H9 (cell line): ENCODE data around the gene PLXNA1. TPM values are rescaled to one million over a fixed set of nuclear protein-coding genes. Genes with fewer than 3 reads are reported as not detected.

ENCODE experiments used
- DNase-seq: peaks from one replicate; pipeline ENCODE4 v3.0.0-alpha.2; 2017
- H2AFZ ChIP-seq: one replicate; pipeline ENCODE4 v1.6.1; 2013; ENCODE audit warnings: mild to moderate bottlenecking, low read length, control low read depth, moderate library complexity
- H2AK5ac ChIP-seq: 2 replicates; pipeline ENCODE4 v1.6.1; 2013; ENCODE audit warnings: low read length, control low read depth, mixed read lengths; ENCODE audit not compliant: insufficient read length
- H2BK120ac ChIP-seq: one replicate; pipeline ENCODE4 v1.6.1; 2013; ENCODE audit warnings: low read depth, mild to moderate bottlenecking, low read length, control low read depth, inconsistent platforms; ENCODE audit not compliant: poor library complexity, severe bottlenecking
- H2BK12ac ChIP-seq: 2 replicates; pipeline ENCODE4 v1.6.1; 2013; ENCODE audit warnings: low read length, control low read depth, mixed read lengths, low read depth; ENCODE audit not compliant: insufficient read length
- H2BK15ac ChIP-seq: 2 replicates; pipeline ENCODE4 v1.6.1; 2013; ENCODE audit warnings: low read depth, low read length, control low read depth
- H2BK20ac ChIP-seq: one replicate; pipeline ENCODE4 v1.6.1; 2013; ENCODE audit warnings: low read depth, mild to moderate bottlenecking, low read length, control low read depth, inconsistent platforms; ENCODE audit not compliant: poor library complexity, severe bottlenecking
- H2BK5ac ChIP-seq: 2 replicates; pipeline ENCODE4 v1.6.1; 2013; ENCODE audit warnings: low read length, control low read depth, mixed read lengths; ENCODE audit not compliant: insufficient read length
- H3K14ac ChIP-seq: 2 replicates; pipeline ENCODE4 v1.6.1; 2013; ENCODE audit warnings: low read length, control low read depth; ENCODE audit not compliant: insufficient read depth
- H3K18ac ChIP-seq: 2 replicates; pipeline ENCODE4 v1.6.1; 2013; ENCODE audit warnings: low read depth, mild to moderate bottlenecking, mixed read lengths, low read length, control low read depth; ENCODE audit not compliant: insufficient read length
- H3K23ac ChIP-seq: 2 replicates; pipeline ENCODE4 v1.6.1; 2013; ENCODE audit warnings: low read length, control low read depth, mixed read lengths, low read depth; ENCODE audit not compliant: insufficient read length
- H3K23me2 ChIP-seq: 2 replicates; pipeline ENCODE4 v1.6.1; 2013; ENCODE audit warnings: low read depth, mild to moderate bottlenecking, mixed read lengths, low read length, control low read depth; ENCODE audit not compliant: insufficient read length, poor library complexity, severe bottlenecking
- H3K27ac ChIP-seq: 2 replicates; pipeline ENCODE4 v1.5.1; 2013; ENCODE audit warnings: low read length, control low read depth, mixed read lengths, low read depth; ENCODE audit not compliant: insufficient read length
- H3K27me3 ChIP-seq: 2 replicates; pipeline ENCODE4 v1.6.1; 2013; ENCODE audit warnings: low read length, control low read depth, inconsistent platforms; ENCODE audit not compliant: insufficient read depth
- H3K4ac ChIP-seq: 2 replicates; pipeline ENCODE4 v1.6.1; 2013; ENCODE audit warnings: low read depth, mild to moderate bottlenecking, control low read depth, inconsistent platforms, low read length, moderate library complexity
- H3K4me1 ChIP-seq: 2 replicates; pipeline ENCODE4 v1.6.1; 2013; ENCODE audit warnings: low read length, control low read depth, inconsistent platforms; ENCODE audit not compliant: insufficient read depth
- H3K4me2 ChIP-seq: 2 replicates; pipeline ENCODE4 v1.6.1; 2013; ENCODE audit warnings: low read length, control low read depth, mixed read lengths; ENCODE audit not compliant: insufficient read length, insufficient read depth
- H3K56ac ChIP-seq: 2 replicates; pipeline ENCODE4 v1.6.1; 2013; ENCODE audit warnings: low read depth, mild to moderate bottlenecking, mixed read lengths, low read length, control low read depth; ENCODE audit not compliant: insufficient read length
- H3K79me1 ChIP-seq: 2 replicates; pipeline ENCODE4 v1.6.1; 2013; ENCODE audit warnings: low read depth, mild to moderate bottlenecking, moderate library complexity, low read length, control low read depth, inconsistent platforms; ENCODE audit not compliant: insufficient read depth, poor library complexity, severe bottlenecking
- H3K79me2 ChIP-seq: 2 replicates; pipeline ENCODE4 v1.6.1; 2013; ENCODE audit warnings: low read length, control low read depth, inconsistent platforms; ENCODE audit not compliant: insufficient read depth
- H3K9ac ChIP-seq: 2 replicates; pipeline ENCODE4 v1.6.1; 2013; ENCODE audit warnings: low read length, control low read depth, mixed read lengths; ENCODE audit not compliant: insufficient read length; ENCODE audit errors: extremely low read depth
- H3K9me3 ChIP-seq: one replicate; pipeline ENCODE4 v1.6.1; 2013; ENCODE audit warnings: low read depth, low read length, inconsistent platforms; ENCODE audit not compliant: control insufficient read depth
- H3T11ph ChIP-seq: one replicate; pipeline ENCODE4 v1.6.1; 2013; ENCODE audit warnings: mild to moderate bottlenecking, low read length, control low read depth, inconsistent platforms
- H4K20me1 ChIP-seq: one replicate; pipeline ENCODE4 v1.6.1; 2013; ENCODE audit not compliant: control insufficient read depth, insufficient read length, insufficient read depth
- H4K5ac ChIP-seq: 2 replicates; pipeline ENCODE4 v1.6.1; 2013; ENCODE audit warnings: low read depth, mild to moderate bottlenecking, mixed read lengths, low read length, control low read depth; ENCODE audit not compliant: insufficient read length
- H4K8ac ChIP-seq: replicated peaks from 2 replicates; pipeline ENCODE4 v1.6.1; 2013; ENCODE audit warnings: low read length, control low read depth, mixed read lengths, low read depth; ENCODE audit not compliant: insufficient read length
- H4K91ac ChIP-seq: 2 replicates; pipeline ENCODE4 v1.6.1; 2013; ENCODE audit warnings: low read depth, mild to moderate bottlenecking, moderate library complexity, mixed read lengths, low read length, control low read depth; ENCODE audit not compliant: insufficient read length
- H3K27ac Mint-ChIP-seq, 3 experiments: 2 replicates in 2 of 3; 3 replicates in 1 of 3; pipeline ENCODE4 v1.8.0; 2020 to 2021; ENCODE audit warnings: mixed read lengths in 3 of 3, mild to moderate bottlenecking in 1 of 3, moderate library complexity in 1 of 3
- H3K27me3 Mint-ChIP-seq: 2 replicates; pipeline ENCODE4 v1.8.0; 2021; ENCODE audit warnings: low read depth, mild to moderate bottlenecking, moderate library complexity, mixed read lengths
- H3K36me3 Mint-ChIP-seq, 3 experiments: 2 replicates in 2 of 3; 3 replicates in 1 of 3; pipeline ENCODE4 v1.8.0; 2020 to 2021; ENCODE audit warnings: low read depth in 3 of 3, mixed read lengths in 3 of 3; ENCODE audit not compliant: insufficient read depth in 1 of 3
- H3K4me1 Mint-ChIP-seq, 2 experiments: 2 replicates each; pipeline ENCODE4 v1.8.0; 2020; ENCODE audit warnings: mixed read lengths in 2 of 2
- H3K4me3 Mint-ChIP-seq, 2 experiments: 2 replicates in 1 of 2; 3 replicates in 1 of 2; pipeline ENCODE4 v1.8.0; 2020 to 2021; ENCODE audit warnings: mild to moderate bottlenecking in 2 of 2, mixed read lengths in 2 of 2, moderate library complexity in 1 of 2
- H3K9me3 Mint-ChIP-seq, 2 experiments: 2 replicates in 1 of 2; 3 replicates in 1 of 2; pipeline ENCODE4 v1.8.0; 2020; ENCODE audit warnings: mild to moderate bottlenecking in 2 of 2, mixed read lengths in 2 of 2, moderate library complexity in 1 of 2
- CTCF ChIP-seq: fragments of 200-600 bp; sonication (generic); conservative IDR thresholded peaks from 3 replicates; pipeline ENCODE4 v1.8.0; 2021; ENCODE audit warnings: antibody characterized with exemption, mild to moderate bottlenecking
- WGBS: extraction: QIAGEN DNeasy Blood & Tissue Kit; methylation state at CpG from one replicate; pipeline ENCODE4 v1.1.7; 2013; ENCODE audit warnings: missing lambda C conversion rate, low lambda C conversion rate, mixed read lengths; ENCODE audit not compliant: insufficient read length; ENCODE audit errors: extremely low coverage; 5-methylcytosine and 5-hydroxymethylcytosine counted together
- total RNA-seq: library from RNA; stranded (reverse); gene quantifications from 2 replicates; pipeline ENCODE4 v1.2.1, GENCODE V29; 2021

PLXNA1 gene
- total RNA-seq, 1 experiment from 2014 or later = 42.1 TPM

GRCh38 chr3:126945171-126945721, 37.7 kb upstream of the PLXNA1 start:
- Mint-ChIP-seq H3K4me1 (peaks cover 0 to 12% of the 10 kb centered on the region in 2 experiments; a peak in 2 of 4 replicates), H3K4me3 (no peak overlapping the region), H3K27me3 (no peaks in the 10 kb centered on the region), H3K9me3 (no peaks in the 10 kb centered on the region), H3K36me3 (no peaks in the 10 kb centered on the region; a peak in 2 of 7 replicates), H3K27ac (peak overlapping the region in 2 of 3 experiments; percentile 32 to 85; a peak in 4 of 7 replicates)
- Histone ChIP-seq H3K23me2 (no peaks in the 10 kb centered on the region), H3K18ac (no peak overlapping the region), H3K27me3 (no peaks in the 10 kb centered on the region), H2BK12ac (no peak overlapping the region), H3K4ac (no peak overlapping the region), H3K4me1 (no peaks in the 10 kb centered on the region), H2BK15ac (no peak overlapping the region), H2AK5ac (no peak overlapping the region), H3T11ph (no peak overlapping the region), H3K27ac (no peak overlapping the region), H3K9ac (no peak overlapping the region), H4K8ac (no peak overlapping the region), H3K79me2 (no peaks in the 10 kb centered on the region), H3K9me3 (no peaks in the 10 kb centered on the region), H2BK120ac (no peak overlapping the region), H4K20me1 (no peaks in the 10 kb centered on the region), H3K14ac (no peak overlapping the region), H3K4me2 (no peak overlapping the region), H2BK20ac (no peak overlapping the region), H4K91ac (no peak overlapping the region), H3K56ac (no peak overlapping the region), H2AFZ (no peak overlapping the region), H3K79me1 (no peaks in the 10 kb centered on the region), H2BK5ac (no peak overlapping the region), H3K23ac (no peak overlapping the region), H4K5ac (no peak overlapping the region)
- WGBS = no CpG with 5 or more reads among the region's 17 CpGs
- DNase-seq = peak; percentile 49
- peak; percentile 53; the same call in 2 of the 3 replicates for TF ChIP-seq CTCF
